ENCODE results near the gene RAP1GAP2.

Gene RAP1GAP2

DNA sequence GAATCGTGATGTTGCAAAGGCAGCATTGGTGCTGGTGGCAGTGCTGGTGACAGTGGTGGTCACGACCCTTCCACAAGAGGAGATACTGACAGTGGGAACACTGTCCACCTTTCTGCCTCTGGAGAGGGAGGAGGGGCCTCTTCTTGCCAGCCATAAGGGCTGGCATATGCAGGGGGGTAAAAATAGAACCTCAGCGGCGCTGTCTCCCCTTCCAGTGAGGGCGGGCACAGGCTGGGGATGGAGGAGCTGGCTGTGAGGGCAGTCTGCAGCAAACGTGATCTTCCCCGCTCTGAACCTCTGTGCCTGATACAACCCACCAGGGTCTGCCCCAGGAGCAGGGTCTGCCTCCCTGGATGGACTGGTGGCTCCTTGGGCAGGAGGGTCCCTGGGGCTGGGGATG is 3.4 kb downstream of the RAP1GAP2 start:
- Histone ChIP-seq H3K4me3 (ENCODE audit: low read depth, low read length, poor library complexity, severe bottlenecking) (no peak overlapping the region), H3K9ac (ENCODE audit: low read length) (no peak overlapping the region), H4K20me1 (ENCODE audit: insufficient read depth, low read length) (no peaks in the 10 kb centered on the region), H3K79me2 (ENCODE audit: insufficient read depth, low read length) (no peaks in the 10 kb centered on the region), H3K9me2 (ENCODE audit: low read depth, low read length) (no peaks in the 10 kb centered on the region), H3K4me1 (ENCODE audit: insufficient read depth, low read length, severe bottlenecking) (no peaks in the 10 kb centered on the region), H2AFZ (ENCODE audit: low read length) (no peak overlapping the region), H3K9me3 (ENCODE audit: low read length) (no peaks in the 10 kb centered on the region), H3K4me2 (ENCODE audit: low read length) (no peak overlapping the region), H3F3A (ENCODE audit: insufficient read depth, low read length) (no peaks in the 10 kb centered on the region), H3K27me3 (ENCODE audit: insufficient read depth, low read length) (peaks cover 13% of the 10 kb centered on the region; the same call in 1 of the 2 replicates), H3K27ac (ENCODE audit: low read depth, low read length, poor library complexity, severe bottlenecking) (no peak overlapping the region), H3K36me3 (ENCODE audit: insufficient read depth, low read length) (no peaks in the 10 kb centered on the region)
- TF ChIP-seq, protein P1, sequence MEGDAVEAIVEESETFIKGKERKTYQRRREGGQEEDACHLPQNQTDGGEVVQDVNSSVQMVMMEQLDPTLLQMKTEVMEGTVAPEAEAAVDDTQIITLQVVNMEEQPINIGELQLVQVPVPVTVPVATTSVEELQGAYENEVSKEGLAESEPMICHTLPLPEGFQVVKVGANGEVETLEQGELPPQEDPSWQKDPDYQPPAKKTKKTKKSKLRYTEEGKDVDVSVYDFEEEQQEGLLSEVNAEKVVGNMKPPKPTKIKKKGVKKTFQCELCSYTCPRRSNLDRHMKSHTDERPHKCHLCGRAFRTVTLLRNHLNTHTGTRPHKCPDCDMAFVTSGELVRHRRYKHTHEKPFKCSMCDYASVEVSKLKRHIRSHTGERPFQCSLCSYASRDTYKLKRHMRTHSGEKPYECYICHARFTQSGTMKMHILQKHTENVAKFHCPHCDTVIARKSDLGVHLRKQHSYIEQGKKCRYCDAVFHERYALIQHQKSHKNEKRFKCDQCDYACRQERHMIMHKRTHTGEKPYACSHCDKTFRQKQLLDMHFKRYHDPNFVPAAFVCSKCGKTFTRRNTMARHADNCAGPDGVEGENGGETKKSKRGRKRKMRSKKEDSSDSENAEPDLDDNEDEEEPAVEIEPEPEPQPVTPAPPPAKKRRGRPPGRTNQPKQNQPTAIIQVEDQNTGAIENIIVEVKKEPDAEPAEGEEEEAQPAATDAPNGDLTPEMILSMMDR (IDR thresholded peaks at IDR 0.05; ENCODE audit: low read length): no peak
- no peak for TF ChIP-seq EZH2 (IDR thresholded peaks at IDR 0.05; ENCODE audit: borderline replicate concordance, low read length)

- TF ChIP-seq EZH2 (IDR thresholded peaks at IDR 0.05; ENCODE audit: borderline replicate concordance, low read length): no peak
- Histone ChIP-seq H2AFZ (ENCODE audit: low read length) (no peak overlapping the region), H3K27ac (ENCODE audit: low read depth, low read length, poor library complexity, severe bottlenecking) (no peak overlapping the region)
These were observed 4.1 kb downstream of the RAP1GAP2 start for GRCh38 chr17:2800367-2800766.

GRCh38 chr17:2801841-2802240 is 5.6 kb downstream of the RAP1GAP2 start:
- Histone ChIP-seq H3K9me3 (ENCODE audit: low read length) (no peaks in the 10 kb centered on the region), H3K4me3 (ENCODE audit: low read depth, low read length, poor library complexity, severe bottlenecking) (no peak overlapping the region), H3K27ac (ENCODE audit: low read depth, low read length, poor library complexity, severe bottlenecking) (no peak overlapping the region), H3K4me2 (ENCODE audit: low read length) (no peak overlapping the region), H3K36me3 (ENCODE audit: insufficient read depth, low read length) (no peaks in the 10 kb centered on the region), H3K27me3 (ENCODE audit: insufficient read depth, low read length) (peaks cover 9% of the 10 kb centered on the region; the same call in 1 of the 2 replicates), H3K79me2 (ENCODE audit: insufficient read depth, low read length) (no peaks in the 10 kb centered on the region), H2AFZ (ENCODE audit: low read length) (no peak overlapping the region), H3F3A (ENCODE audit: insufficient read depth, low read length) (no peaks in the 10 kb centered on the region), H3K9ac (ENCODE audit: low read length) (no peak overlapping the region), H3K9me2 (ENCODE audit: low read depth, low read length) (no peaks in the 10 kb centered on the region), H3K4me1 (ENCODE audit: insufficient read depth, low read length, severe bottlenecking) (no peaks in the 10 kb centered on the region), H4K20me1 (ENCODE audit: insufficient read depth, low read length) (no peaks in the 10 kb centered on the region)
- TF ChIP-seq, protein P1 (IDR thresholded peaks at IDR 0.05; ENCODE audit: low read length): no peak
- TF ChIP-seq EZH2 (IDR thresholded peaks at IDR 0.05; ENCODE audit: borderline replicate concordance, low read length): no peak

More at GRCh38 chr17:2800367-2800766, 4.1 kb downstream of the RAP1GAP2 start:
- H3K4me1 ChIP-seq (ENCODE audit: insufficient read depth, low read length, severe bottlenecking): no peaks in the 10 kb centered on the region
- no peaks in the 10 kb centered on the region for H3K79me2 ChIP-seq (ENCODE audit: insufficient read depth, low read length)
- H3K9ac ChIP-seq (ENCODE audit: low read length): no peak overlapping the region
- H4K20me1 ChIP-seq (ENCODE audit: insufficient read depth, low read length): no peaks in the 10 kb centered on the region
- no peak overlapping the region for H3K4me2 ChIP-seq (ENCODE audit: low read length)
- H3K36me3 ChIP-seq (ENCODE audit: insufficient read depth, low read length): no peaks in the 10 kb centered on the region
- H3K27me3 ChIP-seq (ENCODE audit: insufficient read depth, low read length): peaks cover 13% of the 10 kb centered on the region; the same call in 1 of the 2 replicates
- H3K4me3 ChIP-seq (ENCODE audit: low read depth, low read length, poor library complexity, severe bottlenecking): no peak overlapping the region
- H3F3A ChIP-seq (ENCODE audit: insufficient read depth, low read length): no peaks in the 10 kb centered on the region
- no peaks in the 10 kb centered on the region for H3K9me3 ChIP-seq (ENCODE audit: low read length)
- no peaks in the 10 kb centered on the region for H3K9me2 ChIP-seq (ENCODE audit: low read depth, low read length)

- H3K4me3 ChIP-seq (ENCODE audit: low read depth, low read length, poor library complexity, severe bottlenecking): no peak overlapping the region
- no peaks in the 10 kb centered on the region for H3K9me2 ChIP-seq (ENCODE audit: low read depth, low read length)
- no peak overlapping the region for H3K4me2 ChIP-seq (ENCODE audit: low read length)
- H3K9ac ChIP-seq (ENCODE audit: low read length): no peak overlapping the region
- H3K27ac ChIP-seq (ENCODE audit: low read depth, low read length, poor library complexity, severe bottlenecking): no peak overlapping the region
- no peaks in the 10 kb centered on the region for H3F3A ChIP-seq (ENCODE audit: insufficient read depth, low read length)
- H4K20me1 ChIP-seq (ENCODE audit: insufficient read depth, low read length): no peaks in the 10 kb centered on the region
- no peaks in the 10 kb centered on the region for H3K36me3 ChIP-seq (ENCODE audit: insufficient read depth, low read length)
- H3K4me1 ChIP-seq (ENCODE audit: insufficient read depth, low read length, severe bottlenecking): no peaks in the 10 kb centered on the region
- H2AFZ ChIP-seq (ENCODE audit: low read length): no peak overlapping the region
- H3K79me2 ChIP-seq (ENCODE audit: insufficient read depth, low read length): no peaks in the 10 kb centered on the region
- 0 out of 2 replicates have a peak, but pooled peaks cover 6% of the 10 kb centered on the region for H3K27me3 ChIP-seq (ENCODE audit: insufficient read depth, low read length)
- no peaks in the 10 kb centered on the region for H3K9me3 ChIP-seq (ENCODE audit: low read length)
- TF ChIP-seq, protein P1 (IDR thresholded peaks at IDR 0.05; ENCODE audit: low read length): no peak
- TF ChIP-seq EZH2 (IDR thresholded peaks at IDR 0.05; ENCODE audit: borderline replicate concordance, low read length): no peak
These were observed 6.3 kb downstream of the RAP1GAP2 start for GRCh38 chr17:2802574-2802973.

All from OCI-LY1 (cell line).